Measurements from ENCODE around the gene CALD1. TPM values are rescaled to one million over a fixed set of nuclear protein-coding genes. Genes with fewer than 3 reads are reported as not detected.
A peak's percentile ranks its signal among the peaks of the same experiment; 100 is the strongest.
"Not testable (repeated sequence)": the region's sequence is repeated elsewhere in the genome, so short reads cannot be mapped to it uniquely, and the experiment has no call there.

Gene CALD1
- total and polyA plus RNA-seq, 2 donors, result 17.8 to 78.9 TPM

DNA sequence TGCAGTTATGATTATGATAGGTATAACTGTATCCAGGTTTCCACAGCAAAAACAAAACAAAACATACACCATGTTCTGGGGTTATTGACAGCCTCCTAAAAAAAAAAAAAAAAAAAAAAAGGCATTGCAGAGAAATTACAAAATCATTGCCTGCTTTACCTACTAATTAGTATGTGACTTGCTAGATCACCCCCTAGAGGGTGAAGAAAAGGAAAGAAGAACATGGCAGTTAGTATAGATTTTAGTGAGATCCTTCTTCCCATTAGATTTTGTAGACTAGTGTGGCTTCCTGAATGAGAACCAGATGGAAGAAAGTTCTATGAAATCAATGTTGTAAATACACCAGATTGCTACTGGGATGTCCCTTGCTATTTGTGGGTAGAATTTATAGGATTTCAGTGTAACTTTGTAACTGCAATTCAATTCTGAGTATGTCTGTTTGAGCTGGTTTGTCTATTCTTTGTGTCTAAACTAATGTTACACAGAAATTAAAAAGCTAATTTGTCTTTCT is 182.9 kb downstream of the CALD1 start:
- DNase-seq (ENCODE audit: low read depth in 6 of 9, low spot score in 9 of 9), result no peak
- Histone ChIP-seq H3K4me3 (ENCODE audit: low read length in 2 of 2) (no peak overlapping the region), H3K36me3 (ENCODE audit: control insufficient read depth in 2 of 2, insufficient read depth in 2 of 2, low read length in 1 of 2) (no peaks in the 10 kb centered on the region), H3K27me3 (ENCODE audit: control insufficient read depth in 2 of 2, insufficient read depth in 1 of 2, low read length in 1 of 2) (no peaks in the 10 kb centered on the region), H3K27ac (ENCODE audit: low read depth in 1 of 2, low read length in 1 of 2) (no peak overlapping the region), H3K4me1 (ENCODE audit: control insufficient read depth in 2 of 2, insufficient read depth in 2 of 2, low read length in 2 of 2) (no peaks in the 10 kb centered on the region), H3K9me3 (ENCODE audit: control insufficient read depth in 2 of 2, insufficient read depth in 1 of 2, low read length in 1 of 2) (no peaks in the 10 kb centered on the region)

GRCh38 chr7:134963036-134963435 is 183.6 kb downstream of the CALD1 start:
- Histone ChIP-seq H3K9me3 (ENCODE audit: control insufficient read depth in 2 of 2, insufficient read depth in 1 of 2, low read length in 1 of 2) (no peaks in the 10 kb centered on the region), H3K27ac (ENCODE audit: low read depth in 1 of 2, low read length in 1 of 2) (no peak overlapping the region), H3K36me3 (ENCODE audit: control insufficient read depth in 2 of 2, insufficient read depth in 2 of 2, low read length in 1 of 2) (no peaks in the 10 kb centered on the region), H3K4me1 (ENCODE audit: control insufficient read depth in 2 of 2, insufficient read depth in 2 of 2, low read length in 2 of 2) (no peaks in the 10 kb centered on the region), H3K27me3 (ENCODE audit: control insufficient read depth in 2 of 2, insufficient read depth in 1 of 2, low read length in 1 of 2) (no peaks in the 10 kb centered on the region), H3K4me3 (ENCODE audit: low read length in 2 of 2) (no peak overlapping the region)
- no peak for DNase-seq (ENCODE audit: low read depth in 6 of 9, low spot score in 9 of 9)
- 89% methylated on average over 4 of the region's 4 CpGs for WGBS

DNA sequence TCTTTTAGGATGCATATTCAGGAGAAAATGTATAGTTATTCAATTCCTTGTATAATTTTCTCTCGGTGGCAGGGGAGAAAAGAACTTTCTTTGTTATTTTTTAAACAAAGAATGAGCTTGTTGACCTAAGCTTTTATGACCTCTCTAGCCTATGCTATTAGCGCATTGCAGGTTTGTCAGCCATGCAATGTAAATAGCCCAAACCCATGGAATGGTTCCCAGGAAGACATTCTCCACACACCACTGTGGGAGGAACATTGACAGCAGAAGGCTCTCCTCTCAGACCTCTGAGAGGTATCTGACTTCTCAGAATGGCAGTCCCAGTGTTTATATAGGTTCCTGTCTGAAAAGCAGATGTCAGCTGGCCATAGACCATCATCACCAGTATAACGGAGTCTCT is 187.3 kb downstream of the CALD1 start:
- no peak overlapping the region for H3K27ac ChIP-seq (ENCODE audit: low read depth in 1 of 2, low read length in 1 of 2)
- no peaks in the 10 kb centered on the region for H3K9me3 ChIP-seq (ENCODE audit: control insufficient read depth in 2 of 2, insufficient read depth in 1 of 2, low read length in 1 of 2)
- H3K4me1 ChIP-seq (ENCODE audit: control insufficient read depth in 2 of 2, insufficient read depth in 2 of 2, low read length in 2 of 2), result no peaks in the 10 kb centered on the region
- H3K36me3 ChIP-seq (ENCODE audit: control insufficient read depth in 2 of 2, insufficient read depth in 2 of 2, low read length in 1 of 2), result no peaks in the 10 kb centered on the region
- no peaks in the 10 kb centered on the region for H3K27me3 ChIP-seq (ENCODE audit: control insufficient read depth in 2 of 2, insufficient read depth in 1 of 2, low read length in 1 of 2)
- DNase-seq (ENCODE audit: low read depth in 6 of 9, low spot score in 9 of 9), result no peak
- H3K4me3 ChIP-seq (ENCODE audit: low read length in 2 of 2), result no peak overlapping the region
- 98% methylated on average over 3 of the region's 3 CpGs for WGBS

DNA sequence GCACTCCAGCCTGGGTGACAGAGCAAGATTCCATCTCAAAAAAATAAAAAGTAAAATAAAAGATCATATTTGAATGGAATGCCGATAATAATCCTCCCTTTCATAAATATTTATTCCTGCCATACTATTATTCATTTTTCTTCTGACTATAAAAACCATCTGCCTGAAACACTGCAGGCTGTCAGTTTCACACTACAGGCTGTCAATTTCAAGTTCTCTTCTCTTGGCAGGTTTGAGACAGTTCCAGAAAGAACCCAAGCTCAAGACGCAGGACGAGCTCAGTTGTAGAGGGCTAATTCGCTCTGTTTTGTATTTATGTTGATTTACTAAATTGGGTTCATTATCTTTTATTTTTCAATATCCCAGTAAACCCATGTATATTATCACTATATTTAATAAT is 188.7 kb downstream of the CALD1 start:
- no peak for DNase-seq (ENCODE audit: low read depth in 6 of 9, low spot score in 9 of 9)
- Histone ChIP-seq H3K4me3 (ENCODE audit: low read length in 2 of 2) (no peak overlapping the region), H3K27me3 (ENCODE audit: control insufficient read depth in 2 of 2, insufficient read depth in 1 of 2, low read length in 1 of 2) (no peaks in the 10 kb centered on the region), H3K27ac (ENCODE audit: low read depth in 1 of 2, low read length in 1 of 2) (no peak overlapping the region), H3K9me3 (ENCODE audit: control insufficient read depth in 2 of 2, insufficient read depth in 1 of 2, low read length in 1 of 2) (no peaks in the 10 kb centered on the region), H3K36me3 (ENCODE audit: control insufficient read depth in 2 of 2, insufficient read depth in 2 of 2, low read length in 1 of 2) (no peaks in the 10 kb centered on the region), H3K4me1 (ENCODE audit: control insufficient read depth in 2 of 2, insufficient read depth in 2 of 2, low read length in 2 of 2) (no peaks in the 10 kb centered on the region)
- WGBS, result 97% methylated on average over 4 of the region's 4 CpGs

DNA sequence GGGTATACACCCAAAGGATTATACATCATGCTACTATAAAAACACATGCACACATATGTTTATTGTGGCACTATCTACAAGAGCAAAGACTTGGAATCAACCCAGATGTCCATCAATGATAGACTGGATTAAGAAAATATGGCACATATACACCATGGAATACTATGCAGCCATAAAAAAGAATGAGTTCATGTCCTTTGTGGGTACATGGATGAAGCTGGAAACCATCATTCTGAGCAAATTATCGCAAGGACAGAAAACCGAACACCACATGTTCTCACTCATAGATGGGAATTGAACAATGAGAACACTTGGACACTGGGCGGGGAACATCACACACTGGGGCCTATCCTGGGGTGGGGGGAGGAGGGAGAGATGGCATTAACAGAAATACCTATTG is 202.2 kb downstream of the CALD1 start:
- not testable (repeated sequence) for H3K9me3 ChIP-seq (ENCODE audit: control insufficient read depth in 2 of 2, insufficient read depth in 1 of 2, low read length in 1 of 2); H3K4me3 ChIP-seq (ENCODE audit: low read length in 2 of 2); H3K4me1 ChIP-seq (ENCODE audit: control insufficient read depth in 2 of 2, insufficient read depth in 2 of 2, low read length in 2 of 2); H3K27ac ChIP-seq (ENCODE audit: low read depth in 1 of 2, low read length in 1 of 2); DNase-seq (ENCODE audit: low read depth in 6 of 9, low spot score in 9 of 9); H3K27me3 ChIP-seq (ENCODE audit: control insufficient read depth in 2 of 2, insufficient read depth in 1 of 2, low read length in 1 of 2); H3K36me3 ChIP-seq (ENCODE audit: control insufficient read depth in 2 of 2, insufficient read depth in 2 of 2, low read length in 1 of 2)
- 96% methylated on average over 3 of the region's 3 CpGs for WGBS

DNA sequence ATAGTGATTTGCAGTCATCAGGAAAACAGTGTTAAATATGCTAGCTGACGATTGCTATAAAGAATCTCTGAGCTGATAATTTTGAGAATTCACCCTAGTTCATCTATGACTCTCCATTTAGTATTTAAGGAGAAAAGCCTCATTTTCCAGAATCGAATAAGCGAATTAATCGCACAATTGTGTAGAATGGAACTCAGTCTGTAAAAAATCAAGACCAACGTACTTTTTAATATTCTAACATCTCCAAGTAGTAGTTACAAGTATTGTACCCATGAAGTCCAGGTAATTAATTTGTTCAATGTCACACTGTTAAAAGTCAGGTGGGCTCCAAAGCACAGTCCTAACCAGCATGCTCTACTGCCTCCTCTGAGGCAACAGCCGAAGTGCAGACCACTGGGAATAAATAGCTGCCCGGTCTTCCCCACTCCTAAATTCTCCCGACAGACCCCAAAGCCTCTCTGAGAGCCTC is 206.5 kb downstream of the CALD1 start:
- H3K36me3 ChIP-seq (ENCODE audit: control insufficient read depth in 2 of 2, insufficient read depth in 2 of 2, low read length in 1 of 2), result no peaks in the 10 kb centered on the region
- no peaks in the 10 kb centered on the region for H3K27me3 ChIP-seq (ENCODE audit: control insufficient read depth in 2 of 2, insufficient read depth in 1 of 2, low read length in 1 of 2)
- no peaks in the 10 kb centered on the region for H3K9me3 ChIP-seq (ENCODE audit: control insufficient read depth in 2 of 2, insufficient read depth in 1 of 2, low read length in 1 of 2)
- peak overlapping the region; percentile 80 to 82 for H3K27ac ChIP-seq (ENCODE audit: low read depth in 1 of 2, low read length in 1 of 2)
- peak overlapping the region; percentile 72 to 91 for H3K4me3 ChIP-seq (ENCODE audit: low read length in 2 of 2)
- 47% methylated on average over 8 of the region's 8 CpGs for WGBS
- no peak for DNase-seq (ENCODE audit: low read depth in 6 of 9, low spot score in 9 of 9)
- no peaks in the 10 kb centered on the region for H3K4me1 ChIP-seq (ENCODE audit: control insufficient read depth in 2 of 2, insufficient read depth in 2 of 2, low read length in 2 of 2)

DNA sequence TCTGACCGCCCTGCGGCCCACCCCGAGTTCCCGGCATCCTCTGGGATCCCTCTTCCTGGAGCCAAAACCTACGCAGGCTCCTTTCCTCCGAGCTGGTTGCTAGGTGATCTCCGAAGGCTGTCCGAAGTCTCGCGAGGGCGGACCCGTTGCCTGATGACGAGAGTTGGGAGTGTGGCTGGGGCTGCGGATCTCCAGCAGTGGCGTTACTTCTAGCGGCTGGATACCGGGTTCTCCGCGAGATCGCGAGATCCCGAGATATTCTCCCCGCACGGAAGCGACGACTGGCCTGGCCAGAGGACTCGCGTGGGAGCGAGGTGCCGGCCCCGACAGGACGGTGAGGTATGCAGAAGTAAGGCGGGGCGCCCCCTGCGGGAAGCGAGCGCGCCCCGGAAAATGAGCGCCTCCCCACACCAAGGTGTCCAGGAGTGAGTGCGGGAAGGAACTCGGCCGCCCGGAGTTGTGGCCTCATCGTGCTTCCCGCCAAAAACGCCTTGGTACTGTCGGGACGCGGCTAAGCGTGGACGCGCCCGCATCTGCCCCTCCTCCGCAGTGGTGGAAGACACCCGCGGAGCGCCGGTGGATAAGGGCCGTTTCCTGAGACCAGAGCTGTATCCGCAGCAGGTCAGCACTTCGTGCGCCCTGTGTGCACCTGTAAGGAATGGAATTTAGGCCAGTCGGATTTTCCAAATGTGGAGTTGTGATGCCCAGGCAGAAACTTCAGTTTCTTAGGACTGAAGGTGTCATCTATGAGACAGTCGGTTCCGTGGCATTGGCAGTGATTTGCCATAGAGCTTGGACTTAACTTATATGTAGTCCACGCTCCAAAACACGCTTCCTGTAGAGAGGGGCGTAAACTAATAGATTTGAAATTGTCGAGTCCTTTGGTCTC is 207.2 kb downstream of the CALD1 start, which contains the start of gene AGBL3:
Gene AGBL3 (plus strand): TSS at position 146 of the 889 bp plus-strand sequence. CDS start 1,426 bp downstream, outside the sequence.
- Histone ChIP-seq H3K36me3 (ENCODE audit: control insufficient read depth in 2 of 2, insufficient read depth in 2 of 2, low read length in 1 of 2) (no peaks in the 10 kb centered on the region), H3K27me3 (ENCODE audit: control insufficient read depth in 2 of 2, insufficient read depth in 1 of 2, low read length in 1 of 2) (no peaks in the 10 kb centered on the region), H3K4me3 (ENCODE audit: low read length in 2 of 2) (peak within 1 kb of the TSS; percentile 72 to 91), H3K9me3 (ENCODE audit: control insufficient read depth in 2 of 2, insufficient read depth in 1 of 2, low read length in 1 of 2) (no peaks in the 10 kb centered on the region), H3K4me1 (ENCODE audit: control insufficient read depth in 2 of 2, insufficient read depth in 2 of 2, low read length in 2 of 2) (no peaks in the 10 kb centered on the region), H3K27ac (ENCODE audit: low read depth in 1 of 2, low read length in 1 of 2) (peak within 1 kb of the TSS; percentile 80 to 84)
- DNase-seq (ENCODE audit: low read depth in 6 of 9, low spot score in 9 of 9), result peak; percentile 79 to 95 (median 86)
- WGBS, result under 1% methylated on average over 70 of the region's 70 CpGs

GRCh38 chr7:134988161-134988560 is 208.7 kb downstream of the CALD1 start:
- no peaks in the 10 kb centered on the region for H3K27me3 ChIP-seq (ENCODE audit: control insufficient read depth in 2 of 2, insufficient read depth in 1 of 2, low read length in 1 of 2)
- no peak overlapping the region for H3K27ac ChIP-seq (ENCODE audit: low read depth in 1 of 2, low read length in 1 of 2)
- H3K4me1 ChIP-seq (ENCODE audit: control insufficient read depth in 2 of 2, insufficient read depth in 2 of 2, low read length in 2 of 2), result no peaks in the 10 kb centered on the region
- no peaks in the 10 kb centered on the region for H3K9me3 ChIP-seq (ENCODE audit: control insufficient read depth in 2 of 2, insufficient read depth in 1 of 2, low read length in 1 of 2)
- no peak for DNase-seq (ENCODE audit: low read depth in 6 of 9, low spot score in 9 of 9)
- no peak overlapping the region for H3K4me3 ChIP-seq (ENCODE audit: low read length in 2 of 2)
- WGBS, result 97% methylated on average over 5 of the region's 5 CpGs
- H3K36me3 ChIP-seq (ENCODE audit: control insufficient read depth in 2 of 2, insufficient read depth in 2 of 2, low read length in 1 of 2), result no peaks in the 10 kb centered on the region

DNA sequence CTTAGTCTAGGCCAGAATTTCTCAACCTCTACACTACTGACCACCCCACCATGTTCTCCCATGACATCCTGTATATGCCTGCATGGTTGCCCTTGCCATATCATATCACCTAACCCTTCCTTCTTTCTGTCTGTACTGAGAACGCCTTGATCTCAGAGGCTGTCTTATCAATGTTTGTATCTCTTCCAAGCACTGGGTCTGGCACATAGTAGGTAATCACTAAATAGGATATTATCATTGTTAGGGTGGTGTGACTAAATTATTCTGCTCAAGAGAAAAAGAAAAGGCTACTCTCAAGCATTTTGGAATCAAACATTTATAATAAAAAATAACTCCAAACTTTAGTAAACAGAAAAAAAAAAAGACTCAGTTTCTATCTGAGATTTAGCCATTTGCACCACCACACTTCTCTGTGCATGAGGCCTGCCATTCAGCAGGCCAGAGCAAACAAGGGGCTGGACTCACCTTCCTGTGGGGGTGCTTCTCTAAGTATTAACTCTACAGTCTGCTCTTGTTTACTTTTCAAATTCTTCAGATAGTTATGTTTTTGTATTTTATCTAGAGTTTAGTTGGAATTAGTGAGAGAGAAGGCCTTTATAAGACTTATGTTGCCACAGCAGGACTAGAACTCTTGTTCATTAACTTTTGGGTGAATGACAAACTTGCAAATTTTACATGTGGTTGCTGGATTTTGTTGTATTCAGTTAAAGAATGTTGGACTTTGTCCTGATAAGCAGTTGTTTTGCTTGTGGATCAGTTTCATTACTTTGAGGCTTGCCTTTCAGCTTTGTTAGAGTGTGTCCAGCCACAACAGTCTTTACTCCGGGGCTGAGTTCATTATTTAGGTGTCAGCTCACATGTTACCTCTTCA is 212.3 kb downstream of the CALD1 start:
- H3K27me3 ChIP-seq (ENCODE audit: control insufficient read depth in 2 of 2, insufficient read depth in 1 of 2, low read length in 1 of 2), result no peaks in the 10 kb centered on the region
- H3K4me3 ChIP-seq (ENCODE audit: low read length in 2 of 2), result no peak overlapping the region
- H3K9me3 ChIP-seq (ENCODE audit: control insufficient read depth in 2 of 2, insufficient read depth in 1 of 2, low read length in 1 of 2), result no peaks in the 10 kb centered on the region
- H3K4me1 ChIP-seq (ENCODE audit: control insufficient read depth in 2 of 2, insufficient read depth in 2 of 2, low read length in 2 of 2), result peaks cover 15 to 17% of the 10 kb centered on the region in 2 donors
- peaks cover 0 to 6% of the 10 kb centered on the region in 2 donors for H3K36me3 ChIP-seq (ENCODE audit: control insufficient read depth in 2 of 2, insufficient read depth in 2 of 2, low read length in 1 of 2)
- WGBS, result 96% methylated on average over 2 of the region's 2 CpGs
- DNase-seq (ENCODE audit: low read depth in 6 of 9, low spot score in 9 of 9), result no peak
- no peak overlapping the region for H3K27ac ChIP-seq (ENCODE audit: low read depth in 1 of 2, low read length in 1 of 2)
